Activated T-cell treated with anti-CD3 and anti-CD28 coated beads for 1 hour (primary cell): Measurements from ENCODE around the gene EFR3B.
A peak's percentile ranks its signal among the peaks of the same experiment; 100 is the strongest.
"Not testable (repeated sequence)": the region's sequence is repeated elsewhere in the genome, so short reads cannot be mapped to it uniquely, and the experiment has no call there.

Source experiments
- DNase-seq: peaks from one replicate; pipeline ENCODE4 v3.0.0-alpha.2; 2020; ENCODE audit warnings: low read depth

Gene EFR3B

GRCh38 chr2:25150993-25151392, 109.1 kb downstream of the EFR3B start:
- not testable (repeated sequence) for DNase-seq

GRCh38 chr2:25151718-25152117, 109.8 kb downstream of the EFR3B start:
- DNase-seq, result no peak

GRCh38 chr2:25155401-25155800, 113.5 kb downstream of the EFR3B start:
- DNase-seq, result no peak

GRCh38 chr2:25158096-25158852, 116.4 kb downstream of the EFR3B start:
- no peak for DNase-seq

GRCh38 chr2:25159949-25160348, 118.1 kb downstream of the EFR3B start:
- DNase-seq, result no peak

GRCh38 chr2:25160376-25160775, 118.5 kb downstream of the EFR3B start:
- no peak for DNase-seq

GRCh38 chr2:25161055-25161781, 119.3 kb downstream of the EFR3B start:
- DNase-seq, result peak; percentile 58

- DNase-seq, result not testable (repeated sequence)
These were observed 120.2 kb downstream of the EFR3B start for GRCh38 chr2:25162061-25162460.

- DNase-seq, result no peak
These were observed 122.7 kb downstream of the EFR3B start for GRCh38 chr2:25164561-25164960.

GRCh38 chr2:25165992-25166875, 124.4 kb downstream of the EFR3B start:
- DNase-seq, result peak; percentile 32

- DNase-seq, result peak; percentile 20
These were observed 126.6 kb downstream of the EFR3B start, which contains the start of gene POMC for GRCh38 chr2:25168256-25169072. TSS of gene POMC (minus strand) at chr2:25168580. CDS start at chr2:25164772, 3,808 bp downstream.

- no peak for DNase-seq
These were observed 127.2 kb downstream of the EFR3B start for GRCh38 chr2:25169073-25169470.

GRCh38 chr2:25170888-25171287, 129.0 kb downstream of the EFR3B start:
- DNase-seq, result no peak

GRCh38 chr2:25173719-25174118, 131.8 kb downstream of the EFR3B start:
- DNase-seq, result no peak

GRCh38 chr2:25174192-25174861, 132.5 kb downstream of the EFR3B start:
- no peak for DNase-seq

GRCh38 chr2:25176138-25176537, 134.3 kb downstream of the EFR3B start:
- DNase-seq, result no peak

- no peak for DNase-seq
These were observed 134.8 kb downstream of the EFR3B start for GRCh38 chr2:25176541-25177181.

GRCh38 chr2:25177211-25177611, 135.3 kb downstream of the EFR3B start:
- no peak for DNase-seq

GRCh38 chr2:25178976-25179375, 137.1 kb downstream of the EFR3B start:
- DNase-seq, result no peak

- DNase-seq, result no peak
These were observed 142.4 kb downstream of the EFR3B start for GRCh38 chr2:25184254-25184653.
